NCI-H187 treated with DMSO at 0.1 percent for 48 hours (cell line): Measurements from ENCODE around the gene HMCN1.

Experiments used
- DNase-seq: peaks from one replicate; lab custom pipeline; 2025; lab: John Stamatoyannopoulos, UW

HMCN1 gene

DNA sequence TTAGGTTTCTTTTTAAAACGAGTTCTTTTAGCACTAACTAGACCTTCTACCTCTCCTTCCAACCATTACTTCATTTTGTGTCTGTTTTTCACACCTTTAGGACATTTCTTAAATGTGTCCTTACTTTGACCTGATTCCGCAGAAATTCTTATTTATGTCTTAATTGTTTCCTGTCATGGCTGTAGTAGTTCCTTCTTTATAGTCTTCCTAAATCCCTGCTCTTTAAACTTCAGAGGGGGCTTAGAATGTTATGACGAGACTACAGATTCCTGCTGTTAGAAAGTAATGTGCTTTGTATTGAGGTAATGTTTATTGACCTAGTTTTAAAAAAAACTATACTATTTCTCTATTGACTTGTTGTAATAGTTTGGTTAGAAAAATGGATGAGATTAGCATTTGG is 70.4 kb downstream of the HMCN1 start:
- no peak for DNase-seq

DNA sequence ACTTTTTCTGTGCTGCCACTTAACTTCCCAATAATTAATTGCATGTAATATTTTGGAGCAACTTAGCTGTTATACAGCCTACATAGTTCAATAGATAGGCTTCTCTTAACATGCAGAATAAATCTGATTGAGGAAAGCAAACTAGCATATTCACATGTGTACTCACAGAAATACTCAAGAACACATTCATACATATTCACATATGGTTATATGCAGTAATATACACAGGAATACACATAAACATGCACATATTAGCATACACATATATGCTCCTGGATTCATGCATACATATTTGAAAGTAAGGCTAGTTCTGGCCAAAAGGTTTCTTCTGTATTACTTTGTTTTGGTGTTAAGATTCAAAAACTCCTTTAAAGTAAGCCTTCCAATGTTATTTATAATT is 73.1 kb downstream of the HMCN1 start:
- no peak for DNase-seq

GRCh38 chr1:185808631-185809030 is 74.4 kb downstream of the HMCN1 start:
- DNase-seq: no peak

DNA sequence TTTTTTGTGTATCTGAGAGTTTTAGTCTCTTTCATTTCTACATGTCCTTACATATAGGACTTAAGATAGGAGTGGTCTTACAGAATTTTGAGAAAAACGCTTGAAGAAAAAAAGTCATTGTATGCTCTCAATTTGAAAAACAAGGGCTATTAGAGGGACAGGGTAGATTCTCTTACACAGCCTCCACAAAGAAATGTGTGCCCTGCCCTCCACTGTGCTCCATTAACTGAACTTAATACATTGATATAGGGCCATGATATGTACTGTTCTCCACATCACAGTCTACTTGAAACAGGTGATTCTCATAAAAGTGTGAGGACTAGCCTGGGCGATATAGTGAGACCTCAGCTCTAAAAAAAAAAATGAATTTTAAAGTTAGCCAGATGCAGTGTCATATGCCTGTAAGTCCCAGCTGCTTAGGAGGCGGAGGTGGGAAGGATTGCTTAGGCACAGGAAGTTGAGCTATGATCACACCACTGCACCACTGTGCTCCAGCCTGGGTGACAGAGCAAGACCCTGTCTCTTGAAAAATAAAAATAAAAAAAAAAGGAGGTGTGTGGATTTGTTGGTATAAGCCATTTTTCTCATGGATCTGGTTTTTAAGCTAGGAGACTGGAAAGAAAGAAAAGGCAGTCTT is 77.0 kb downstream of the HMCN1 start:
- DNase-seq: no peak

GRCh38 chr1:185812934-185813333 is 78.7 kb downstream of the HMCN1 start:
- no peak for DNase-seq

- peak; percentile 23 for DNase-seq
These were observed 79.3 kb downstream of the HMCN1 start for GRCh38 chr1:185813401-185813979.

GRCh38 chr1:185816460-185816859 is 82.3 kb downstream of the HMCN1 start:
- DNase-seq: no peak

GRCh38 chr1:185819798-185820197 is 85.6 kb downstream of the HMCN1 start:
- DNase-seq: no peak

- DNase-seq: no peak
These were observed 87.6 kb downstream of the HMCN1 start for GRCh38 chr1:185821612-185822385.

GRCh38 chr1:185823467-185823866 is 89.3 kb downstream of the HMCN1 start:
- no peak for DNase-seq

- no peak for DNase-seq
These were observed 89.9 kb downstream of the HMCN1 start for GRCh38 chr1:185824106-185824505.

DNA sequence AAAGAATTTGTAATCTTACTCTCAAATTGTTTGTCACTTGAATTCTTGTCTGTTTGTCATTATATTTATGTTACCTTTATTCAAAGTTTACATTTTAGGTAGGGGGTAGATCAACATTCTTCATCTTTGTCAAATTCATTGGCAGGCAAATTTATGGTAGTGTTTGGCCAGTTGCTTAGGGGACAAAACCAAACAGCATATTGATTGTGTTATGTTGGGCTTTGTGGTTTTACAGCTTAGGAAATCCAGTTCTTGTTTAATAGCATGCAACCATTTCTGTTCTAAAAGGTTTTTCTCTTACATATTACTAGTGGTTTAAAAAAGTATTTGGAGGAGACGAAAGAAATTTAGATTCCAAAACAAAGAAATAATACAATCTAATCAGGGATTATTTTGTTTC is 91.4 kb downstream of the HMCN1 start:
- DNase-seq: no peak

DNA sequence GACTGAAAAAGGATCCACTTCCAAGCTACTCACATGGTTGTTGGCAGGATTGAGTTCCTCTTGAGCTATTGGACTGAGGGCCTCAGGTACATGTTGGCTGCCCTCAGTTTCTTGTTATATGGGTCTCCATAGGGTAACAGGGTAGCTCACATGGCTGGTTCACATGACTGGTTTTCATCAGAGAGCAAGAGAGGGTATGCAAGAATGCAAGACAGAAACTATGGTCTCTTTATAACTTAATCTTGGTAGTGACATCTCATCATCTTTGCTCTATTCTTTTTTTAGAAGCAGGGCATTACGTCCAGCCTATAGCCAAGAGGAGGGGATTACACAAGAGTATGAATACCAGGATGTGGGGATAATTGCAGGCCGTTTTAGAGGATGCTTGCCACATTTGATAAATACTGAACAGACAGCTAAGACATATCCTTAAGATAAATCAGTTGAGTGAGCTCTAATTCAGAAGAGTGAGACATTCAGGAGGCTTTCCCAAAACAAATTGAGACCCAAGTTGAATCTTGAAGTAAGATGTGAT is 100.2 kb downstream of the HMCN1 start:
- DNase-seq: no peak

GRCh38 chr1:185835191-185835590 is 101.0 kb downstream of the HMCN1 start:
- no peak for DNase-seq

- no peak for DNase-seq
These were observed 103.5 kb downstream of the HMCN1 start for GRCh38 chr1:185837711-185838110.

GRCh38 chr1:185838111-185838510 is 103.9 kb downstream of the HMCN1 start:
- no peak for DNase-seq

- no peak for DNase-seq
These were observed 106.7 kb downstream of the HMCN1 start for GRCh38 chr1:185840880-185841279.

- DNase-seq: no peak
These were observed 109.2 kb downstream of the HMCN1 start for GRCh38 chr1:185843297-185843869.

GRCh38 chr1:185843986-185844385 is 109.8 kb downstream of the HMCN1 start:
- DNase-seq: no peak

- no peak for DNase-seq
These were observed 112.7 kb downstream of the HMCN1 start for GRCh38 chr1:185846672-185847444.

DNA sequence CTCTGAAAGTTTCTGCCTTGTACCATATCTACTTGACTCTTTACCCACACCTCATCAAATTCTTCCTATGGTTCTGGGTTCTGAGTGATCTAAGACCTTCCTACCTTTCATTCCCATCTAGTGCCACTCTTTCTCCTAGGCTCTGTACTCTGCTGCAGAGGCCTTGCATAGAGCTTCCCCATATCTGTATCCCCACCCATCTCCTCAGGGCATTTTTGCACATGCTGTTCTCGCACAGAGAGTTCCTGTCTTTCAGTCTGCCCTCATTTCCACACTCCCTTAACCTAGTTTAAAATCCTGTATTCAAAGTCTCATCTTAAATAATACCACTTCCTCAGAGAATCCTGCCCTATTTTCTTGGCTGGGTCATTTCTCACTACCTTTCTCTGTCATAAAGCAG is 114.8 kb downstream of the HMCN1 start:
- no peak for DNase-seq

DNA sequence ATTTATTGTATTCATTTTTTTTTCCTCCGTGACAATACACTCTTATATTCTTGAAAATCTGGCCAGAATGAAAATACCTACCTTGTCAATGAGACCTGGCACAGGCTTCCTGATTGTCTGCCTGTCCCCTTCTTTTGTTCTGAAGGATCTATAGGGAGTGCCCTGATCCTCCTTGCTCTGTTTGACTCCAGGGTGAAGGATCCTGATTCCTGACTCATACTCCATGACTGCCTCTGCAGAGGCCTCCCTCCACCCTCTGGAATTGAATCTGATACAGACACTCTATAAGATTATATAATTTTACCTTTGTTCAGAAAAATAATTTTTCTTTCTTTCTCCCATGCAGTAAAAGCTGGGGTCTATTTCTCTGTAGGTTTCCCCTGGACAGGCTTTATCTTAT is 116.2 kb downstream of the HMCN1 start:
- no peak for DNase-seq
